Stimulated activated CD8-positive, alpha-beta memory T cell treated with anti-CD3 and anti-CD28 coated beads, Interleukin-12 subunit alpha, Interleukin-12 subunit beta, amount 100 ng/mL, for 24 hours (primary cell): ENCODE data around the gene OLFM1.
"Not testable (repeated sequence)": the region's sequence is repeated elsewhere in the genome, so short reads cannot be mapped to it uniquely, and the experiment has no call there.

Experiments
- DNase-seq: peaks from one replicate; pipeline ENCODE4 v3.0.0-alpha.2; 2020; ENCODE audit errors: extremely low read depth

Gene OLFM1

GRCh38 chr9:135060461-135061116 lies 26.9 kb upstream of the OLFM1 start:
- no peak for DNase-seq

- no peak for DNase-seq
Measured at GRCh38 chr9:135061441-135061840, 26.0 kb upstream of the OLFM1 start.

GRCh38 chr9:135062254-135062653 lies 25.2 kb upstream of the OLFM1 start:
- DNase-seq: no peak

- not testable (repeated sequence) for DNase-seq
Measured at GRCh38 chr9:135063466-135063865, 24.0 kb upstream of the OLFM1 start.

GRCh38 chr9:135063888-135064287 lies 23.6 kb upstream of the OLFM1 start:
- not testable (repeated sequence) for DNase-seq

- no peak for DNase-seq
Measured at GRCh38 chr9:135065151-135065550, 22.3 kb upstream of the OLFM1 start.

GRCh38 chr9:135065804-135066203 lies 21.7 kb upstream of the OLFM1 start:
- DNase-seq: no peak

GRCh38 chr9:135066291-135066690 lies 21.2 kb upstream of the OLFM1 start:
- no peak for DNase-seq

- no peak for DNase-seq
Measured at GRCh38 chr9:135067096-135067710, 20.3 kb upstream of the OLFM1 start.

- DNase-seq: no peak
Measured at GRCh38 chr9:135068776-135069415, 18.6 kb upstream of the OLFM1 start.

GRCh38 chr9:135069558-135070197 lies 17.8 kb upstream of the OLFM1 start:
- no peak for DNase-seq

GRCh38 chr9:135070198-135070951 lies 17.1 kb upstream of the OLFM1 start:
- no peak for DNase-seq

GRCh38 chr9:135070964-135071735 lies 16.3 kb upstream of the OLFM1 start:
- DNase-seq: no peak

- DNase-seq: no peak
Measured at GRCh38 chr9:135073081-135073740, 14.3 kb upstream of the OLFM1 start.

- DNase-seq: no peak
Measured at GRCh38 chr9:135073741-135074305, 13.6 kb upstream of the OLFM1 start.

GRCh38 chr9:135074354-135075233 lies 12.9 kb upstream of the OLFM1 start:
- DNase-seq: no peak

GRCh38 chr9:135075234-135076142 lies 12.0 kb upstream of the OLFM1 start:
- DNase-seq: no peak
